ENCODE measurements around the gene IDS. TPM values are rescaled to one million over a fixed set of nuclear protein-coding genes. Genes with fewer than 3 reads are reported as not detected.

The IDS gene
- total RNA-seq, 1 experiment from 2014 or later = 39.2 TPM

DNA sequence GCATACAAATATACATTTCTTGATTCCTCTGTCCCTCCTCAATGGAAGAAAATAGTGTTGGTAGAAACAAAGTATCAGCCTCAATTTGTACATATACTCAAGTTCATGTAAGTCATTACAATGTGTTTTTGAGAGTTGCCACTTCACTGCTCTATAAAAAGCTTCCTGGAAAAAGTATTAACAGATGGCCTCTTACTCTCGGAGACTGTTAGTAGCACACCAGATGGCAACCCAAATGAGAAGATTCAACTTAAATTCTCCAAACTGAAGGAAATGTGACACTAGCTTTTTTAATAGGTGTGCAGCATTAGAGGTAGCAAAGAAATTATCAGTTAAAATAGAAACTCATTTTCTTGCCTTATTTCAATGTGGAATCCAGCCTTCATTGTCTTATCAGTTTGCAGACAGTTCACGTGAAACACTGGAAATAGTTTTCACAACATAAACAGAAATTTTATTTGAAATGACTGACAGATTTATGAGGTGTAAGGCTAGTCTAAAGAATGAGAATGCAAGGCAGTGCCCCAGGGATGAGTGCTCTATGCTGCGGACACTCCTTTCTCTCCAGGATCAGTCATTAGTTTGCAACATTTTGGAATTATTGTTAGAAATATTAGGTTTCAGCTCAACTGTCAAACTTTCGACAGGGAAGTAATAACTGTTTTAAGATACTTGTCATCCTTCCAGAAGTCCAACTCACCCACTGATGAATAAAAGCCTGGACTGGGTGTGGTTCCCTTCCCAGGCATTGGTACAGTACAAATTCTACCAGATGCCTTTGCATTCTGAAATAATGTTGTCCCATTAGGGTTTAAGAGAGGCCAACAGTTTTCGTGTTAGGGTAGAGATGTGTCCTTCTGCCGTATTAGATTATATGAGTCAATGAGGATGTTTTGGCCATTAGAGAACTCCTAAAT is 50.9 kb downstream of the IDS start:
- Histone ChIP-seq H4K91ac (ENCODE audit: insufficient read length, low read depth, low read length) (no peak overlapping the region), H4K8ac (replicated peaks; ENCODE audit: insufficient read length, low read depth, low read length) (no peak overlapping the region), H2BK20ac (ENCODE audit: low read depth, low read length, poor library complexity, severe bottlenecking) (no peak overlapping the region), H2BK120ac (ENCODE audit: low read depth, low read length, poor library complexity, severe bottlenecking) (no peak overlapping the region), H2AFZ (ENCODE audit: low read length) (no peak overlapping the region), H2AK5ac (ENCODE audit: insufficient read length, low read length) (no peak overlapping the region), H3K4me2 (ENCODE audit: insufficient read depth, insufficient read length, low read length) (no peak overlapping the region), H3K23ac (ENCODE audit: insufficient read length, low read depth, low read length) (no peak overlapping the region), H3K14ac (ENCODE audit: insufficient read depth, low read length) (no peak overlapping the region), H3K4me1 (ENCODE audit: insufficient read depth, low read length) (no peaks in the 10 kb centered on the region), H3K23me2 (ENCODE audit: insufficient read length, low read depth, low read length, poor library complexity, severe bottlenecking) (no peaks in the 10 kb centered on the region), H2BK15ac (ENCODE audit: low read depth, low read length) (no peak overlapping the region), H2BK5ac (ENCODE audit: insufficient read length, low read length) (no peak overlapping the region), H3K79me2 (ENCODE audit: insufficient read depth, low read length) (no peaks in the 10 kb centered on the region), H4K20me1 (ENCODE audit: control insufficient read depth, insufficient read depth, insufficient read length) (no peaks in the 10 kb centered on the region), H2BK12ac (ENCODE audit: insufficient read length, low read depth, low read length) (no peak overlapping the region), H3K9ac (ENCODE audit: extremely low read depth, insufficient read length, low read length) (no peak overlapping the region), H3T11ph (ENCODE audit: low read length) (no peak overlapping the region), H3K4ac (ENCODE audit: low read depth, low read length) (no peak overlapping the region), H3K18ac (ENCODE audit: insufficient read length, low read depth, low read length) (no peak overlapping the region), H3K56ac (ENCODE audit: insufficient read length, low read depth, low read length) (no peak overlapping the region), H3K27ac (ENCODE audit: insufficient read length, low read depth, low read length) (no peak overlapping the region), H3K27me3 (ENCODE audit: insufficient read depth, low read length) (no peaks in the 10 kb centered on the region), H3K9me3 (ENCODE audit: control insufficient read depth, low read depth, low read length) (peaks cover 25% of the 10 kb centered on the region), H3K79me1 (ENCODE audit: insufficient read depth, low read depth, low read length, poor library complexity, severe bottlenecking) (no peaks in the 10 kb centered on the region), H4K5ac (ENCODE audit: insufficient read length, low read depth, low read length) (no peak overlapping the region)
- no peak for DNase-seq
- Mint-ChIP-seq H3K4me1 (no peaks in the 10 kb centered on the region), H3K4me3 (no peak overlapping the region), H3K9me3 (peaks cover 53 to 56% of the 10 kb centered on the region in 2 experiments), H3K36me3 (ENCODE audit: insufficient read depth in 1 of 3, low read depth in 3 of 3) (peaks cover 0 to 7% (median 5%) of the 10 kb centered on the region in 3 experiments; a peak in 4 of 7 replicates), H3K27me3 (ENCODE audit: low read depth) (no peaks in the 10 kb centered on the region; the same call in 1 of the 2 replicates), H3K27ac (no peak overlapping the region)
- WGBS (ENCODE audit: extremely low coverage, insufficient read length, low lambda C conversion rate) = no CpG with 5 or more reads among the region's 6 CpGs
- TF ChIP-seq, protein P1, sequence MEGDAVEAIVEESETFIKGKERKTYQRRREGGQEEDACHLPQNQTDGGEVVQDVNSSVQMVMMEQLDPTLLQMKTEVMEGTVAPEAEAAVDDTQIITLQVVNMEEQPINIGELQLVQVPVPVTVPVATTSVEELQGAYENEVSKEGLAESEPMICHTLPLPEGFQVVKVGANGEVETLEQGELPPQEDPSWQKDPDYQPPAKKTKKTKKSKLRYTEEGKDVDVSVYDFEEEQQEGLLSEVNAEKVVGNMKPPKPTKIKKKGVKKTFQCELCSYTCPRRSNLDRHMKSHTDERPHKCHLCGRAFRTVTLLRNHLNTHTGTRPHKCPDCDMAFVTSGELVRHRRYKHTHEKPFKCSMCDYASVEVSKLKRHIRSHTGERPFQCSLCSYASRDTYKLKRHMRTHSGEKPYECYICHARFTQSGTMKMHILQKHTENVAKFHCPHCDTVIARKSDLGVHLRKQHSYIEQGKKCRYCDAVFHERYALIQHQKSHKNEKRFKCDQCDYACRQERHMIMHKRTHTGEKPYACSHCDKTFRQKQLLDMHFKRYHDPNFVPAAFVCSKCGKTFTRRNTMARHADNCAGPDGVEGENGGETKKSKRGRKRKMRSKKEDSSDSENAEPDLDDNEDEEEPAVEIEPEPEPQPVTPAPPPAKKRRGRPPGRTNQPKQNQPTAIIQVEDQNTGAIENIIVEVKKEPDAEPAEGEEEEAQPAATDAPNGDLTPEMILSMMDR (conservative IDR thresholded peaks at IDR 0.05) = no peak
